GM21447 (cell line): ENCODE results near the gene ECI1.
"Not testable (repeated sequence)": the region's sequence is repeated elsewhere in the genome, so short reads cannot be mapped to it uniquely, and the experiment has no call there.

Source experiments
- ATAC-seq: cut with Tn5 transposase; IDR thresholded peaks from one replicate; pipeline ENCODE4 v1.9.1; 2021; ENCODE audit not compliant: unreplicated experiment

The ECI1 gene

DNA sequence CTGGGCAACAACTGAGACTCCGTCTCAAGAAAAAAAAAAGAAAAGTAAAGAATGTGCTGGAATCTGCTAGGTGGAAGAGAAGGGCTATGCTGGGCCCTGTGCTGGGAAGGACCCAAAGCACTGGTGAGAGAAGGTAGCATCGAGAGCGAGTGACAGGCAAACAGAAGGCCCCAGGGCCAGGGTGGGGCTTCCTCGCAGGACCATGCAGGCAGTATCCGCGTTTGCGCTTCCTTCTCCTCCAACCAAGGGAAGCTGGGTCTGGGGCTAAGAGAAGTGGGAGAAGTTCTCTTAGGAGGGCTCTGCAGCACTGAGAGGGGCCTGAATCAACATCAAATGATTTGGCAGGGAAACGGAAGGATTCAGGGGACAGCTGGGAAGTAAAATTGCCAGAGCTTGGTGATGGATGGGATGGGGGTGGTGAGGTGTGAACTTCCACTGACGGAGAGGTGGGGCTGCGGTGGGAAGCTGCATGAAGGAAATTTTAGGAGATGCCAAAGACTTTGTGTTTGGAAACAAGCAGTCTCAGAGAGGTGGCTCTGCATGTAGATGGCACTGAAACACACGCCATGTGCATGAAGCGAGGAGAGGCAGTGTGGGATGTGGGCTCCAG lies 5.2 kb upstream of the ECI1 start:
- ATAC-seq = no peak

DNA sequence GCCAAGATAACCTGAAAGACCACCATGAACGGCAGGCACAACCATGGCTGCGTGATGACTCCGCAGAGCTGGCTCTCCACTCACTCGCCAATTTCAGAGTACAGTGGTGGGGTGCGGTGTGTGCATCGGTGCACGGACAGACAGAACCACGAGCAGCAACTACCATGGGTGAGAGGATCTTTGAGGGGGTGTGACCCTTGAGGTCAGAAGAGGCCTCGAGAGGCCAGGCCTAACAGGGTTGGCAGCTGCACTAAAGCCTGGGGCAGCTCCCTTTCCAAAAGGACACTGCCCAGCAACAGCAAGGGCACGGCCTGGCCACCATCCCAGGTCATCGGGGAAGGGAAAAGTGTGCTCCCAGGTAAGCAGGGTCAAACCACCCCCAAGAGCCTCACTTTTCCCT lies 1.9 kb upstream of the ECI1 start:
- ATAC-seq = no peak

DNA sequence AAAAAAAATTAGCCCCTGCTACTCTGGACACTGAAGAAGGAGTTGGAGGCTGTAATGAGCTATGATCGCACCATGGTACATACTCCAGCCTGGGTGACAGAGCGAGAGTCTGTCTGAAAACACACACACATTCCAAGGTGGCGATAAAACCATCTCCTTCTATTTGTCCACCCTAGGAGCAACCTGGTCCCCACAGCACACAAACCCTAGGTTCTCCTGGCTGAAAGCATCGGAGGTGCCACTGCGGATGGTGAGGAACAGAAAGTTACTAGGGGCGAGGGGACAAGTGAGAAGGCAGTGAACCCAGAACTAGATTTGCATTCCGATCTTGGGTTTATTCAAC lies 1.4 kb upstream of the ECI1 start:
- no peak for ATAC-seq

DNA sequence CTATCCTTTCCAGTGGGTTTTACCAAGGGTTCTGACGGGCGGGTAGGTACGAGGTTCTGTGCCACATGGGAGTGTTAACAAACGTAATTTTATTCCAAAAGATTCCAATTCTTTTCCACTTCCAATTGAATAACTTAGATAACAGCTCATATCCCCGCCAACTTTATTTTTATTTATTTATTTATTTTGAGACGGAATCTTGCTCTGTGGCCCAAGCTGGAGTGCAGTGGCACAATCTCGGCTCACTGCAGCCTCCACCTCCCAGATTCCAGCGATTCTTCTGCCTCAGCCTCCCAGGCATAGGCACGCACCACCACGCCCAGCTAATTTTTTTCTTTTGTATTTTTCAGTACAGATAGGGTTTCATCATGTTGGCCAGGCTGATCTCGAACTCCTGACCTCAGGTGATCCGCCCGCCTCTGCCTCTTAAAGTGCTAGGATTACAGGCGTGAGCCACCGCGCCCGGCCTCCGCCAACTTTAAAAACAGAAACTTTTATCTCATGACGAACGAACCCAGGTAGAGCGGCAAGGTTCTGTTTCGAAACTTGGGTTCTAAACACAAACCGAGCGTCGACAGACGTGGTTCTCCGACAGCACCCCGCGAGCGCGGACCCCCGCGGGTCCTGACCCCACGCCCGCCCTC lies 613 bp downstream of the ECI1 start:
- ATAC-seq = no peak

DNA sequence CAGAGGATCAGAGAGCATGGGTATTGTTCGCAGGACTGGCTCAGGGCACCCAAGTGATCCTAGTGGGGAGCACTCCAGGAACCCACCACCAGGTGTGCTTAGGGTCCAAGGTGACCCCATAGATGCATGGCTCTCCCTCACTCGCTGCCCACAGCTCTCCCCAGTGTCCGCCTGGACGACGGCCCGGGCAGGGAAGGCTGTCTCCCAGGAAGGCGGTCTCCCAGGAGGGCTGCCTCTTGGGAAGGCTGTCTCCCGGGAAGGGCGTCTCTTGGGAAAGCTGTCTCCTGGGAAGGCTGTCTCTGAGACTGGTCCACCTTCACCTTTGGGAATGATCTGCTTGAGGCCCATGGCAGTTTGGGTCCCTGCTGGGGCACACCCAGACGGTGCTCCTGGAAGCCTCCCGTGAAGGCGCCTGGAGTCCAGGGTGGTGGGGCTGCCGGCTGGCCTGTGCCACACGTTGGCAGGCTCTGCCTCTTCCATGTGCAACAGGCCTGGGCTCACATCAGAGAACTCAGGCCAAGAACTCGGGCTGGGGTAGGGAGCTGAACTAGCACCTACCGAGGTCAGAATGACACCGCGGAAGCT lies 5.0 kb downstream of the ECI1 start:
- no peak for ATAC-seq

DNA sequence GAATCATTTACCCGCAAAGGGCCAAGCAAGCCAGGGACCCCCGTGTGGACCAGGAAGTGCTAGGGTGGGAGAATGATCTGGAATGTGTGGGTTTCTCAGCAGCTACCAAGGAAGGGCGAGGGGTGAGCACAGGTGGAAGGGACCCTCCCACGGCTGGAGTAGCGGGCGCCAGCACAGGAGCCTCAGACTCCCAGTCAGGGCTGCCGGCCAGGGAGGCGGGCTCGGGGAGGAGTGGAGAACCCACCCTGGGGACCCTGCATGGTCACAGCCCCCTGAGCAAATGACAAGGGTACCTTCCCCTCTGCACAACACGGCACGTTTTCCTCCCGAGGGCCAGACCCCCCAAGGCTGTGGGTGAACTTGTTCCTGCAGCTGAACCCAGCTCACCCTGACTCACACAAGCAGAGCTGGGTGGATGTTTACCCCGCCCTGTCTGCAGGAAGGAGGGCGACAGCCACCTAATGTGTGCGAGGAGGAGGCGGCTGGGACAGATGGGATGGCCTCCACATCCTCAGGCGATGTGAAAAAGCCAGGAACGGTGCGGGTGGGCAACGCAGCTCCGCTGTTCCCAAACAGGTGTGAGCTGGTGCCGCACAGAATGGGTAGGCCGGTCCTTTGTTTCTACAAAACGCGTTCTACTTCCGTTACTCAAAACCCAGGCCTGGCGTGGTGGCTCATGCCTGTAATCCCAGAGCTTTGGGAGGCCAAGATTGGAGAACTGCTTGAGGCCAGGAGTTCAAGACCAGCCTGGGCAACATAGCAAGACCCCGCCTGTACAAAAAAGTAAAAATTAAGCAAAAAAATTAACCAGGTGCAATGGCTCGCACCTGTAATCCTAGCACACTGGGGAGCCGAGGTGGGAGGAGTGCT lies 6.2 kb downstream of the ECI1 start:
- no peak for ATAC-seq

DNA sequence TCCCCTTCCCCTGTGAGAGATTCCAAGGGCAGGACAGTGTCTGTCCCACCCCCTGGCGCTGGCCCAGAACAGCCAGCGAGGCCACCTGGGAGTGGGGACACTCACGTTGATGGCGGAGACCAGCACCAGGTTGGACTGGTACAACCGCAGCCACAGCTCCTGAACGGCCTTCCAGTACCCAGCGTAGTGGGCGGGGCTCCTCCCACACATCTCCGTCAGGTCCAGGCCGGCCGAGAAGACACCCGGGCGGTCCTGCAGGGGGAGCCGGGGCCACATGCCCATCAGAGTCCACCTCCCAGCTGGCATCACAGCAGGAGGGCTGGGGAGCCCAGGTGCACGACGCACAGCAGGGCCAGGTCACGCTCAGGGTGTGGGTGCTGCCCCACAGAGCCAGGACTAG lies 7.1 kb downstream of the ECI1 start:
- no peak for ATAC-seq

DNA sequence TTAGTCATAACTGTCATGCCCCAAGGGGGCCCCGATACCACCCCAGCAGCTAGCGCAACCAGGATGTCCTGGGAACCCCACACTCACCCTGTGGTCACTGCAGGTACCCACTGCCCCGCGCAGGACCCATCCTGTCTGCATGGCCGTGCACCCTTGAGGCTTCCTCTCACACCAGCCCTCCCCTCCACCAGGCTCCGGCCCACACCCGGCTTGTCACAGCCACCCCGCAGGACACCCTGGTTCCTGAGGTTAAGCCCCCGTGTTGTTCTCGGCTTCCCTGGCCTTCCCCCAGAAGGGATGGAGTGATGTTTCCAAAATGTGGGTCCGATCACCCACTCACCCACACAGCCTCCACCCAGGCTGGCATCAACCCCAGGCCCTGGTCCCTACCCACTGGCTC lies 7.6 kb downstream of the ECI1 start:
- no peak for ATAC-seq

DNA sequence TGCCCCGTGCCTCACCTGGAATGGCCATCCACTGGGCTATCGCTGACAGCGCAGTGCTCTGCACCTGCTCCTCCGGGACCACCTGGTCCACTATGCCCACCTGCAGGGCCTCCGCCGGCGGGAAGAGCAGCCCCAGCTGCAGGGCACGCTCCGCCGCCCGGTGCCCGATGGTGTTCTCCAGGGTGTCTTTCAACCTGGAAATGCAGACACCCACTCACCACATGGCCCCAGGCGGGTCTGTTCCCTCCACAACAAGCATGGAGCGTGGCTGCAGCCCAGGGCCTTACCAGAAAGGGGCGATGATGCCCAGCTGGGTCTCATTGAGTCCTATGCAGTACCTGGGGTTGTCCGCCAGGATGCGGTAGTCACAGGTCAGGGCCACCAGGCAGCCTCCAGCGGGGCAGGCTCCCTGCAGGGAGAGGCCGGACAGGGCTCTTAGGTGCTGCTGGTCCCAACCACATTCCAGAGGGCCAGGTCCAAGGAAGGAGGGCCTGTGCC lies 8.3 kb downstream of the ECI1 start:
- ATAC-seq = no peak

DNA sequence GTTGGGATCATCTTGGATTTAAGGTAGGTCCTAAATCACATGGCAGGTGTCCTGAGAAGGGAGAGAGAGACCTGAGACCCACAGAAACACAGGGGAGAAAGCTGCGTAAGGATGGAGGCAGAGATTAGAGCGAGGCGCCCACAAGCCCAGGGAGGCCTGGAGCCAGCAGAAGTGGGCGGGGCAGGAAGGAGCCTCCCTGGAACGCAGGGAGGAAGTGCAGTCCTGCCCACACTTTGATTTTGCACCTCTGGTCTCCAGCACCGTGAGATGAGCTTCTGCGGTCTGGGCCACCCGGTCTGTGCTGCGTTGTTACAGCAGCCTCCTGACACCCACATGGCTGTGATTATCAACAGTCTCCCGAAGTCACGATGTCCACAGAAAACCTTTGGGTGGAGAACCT lies 8.8 kb downstream of the ECI1 start:
- ATAC-seq = no peak

DNA sequence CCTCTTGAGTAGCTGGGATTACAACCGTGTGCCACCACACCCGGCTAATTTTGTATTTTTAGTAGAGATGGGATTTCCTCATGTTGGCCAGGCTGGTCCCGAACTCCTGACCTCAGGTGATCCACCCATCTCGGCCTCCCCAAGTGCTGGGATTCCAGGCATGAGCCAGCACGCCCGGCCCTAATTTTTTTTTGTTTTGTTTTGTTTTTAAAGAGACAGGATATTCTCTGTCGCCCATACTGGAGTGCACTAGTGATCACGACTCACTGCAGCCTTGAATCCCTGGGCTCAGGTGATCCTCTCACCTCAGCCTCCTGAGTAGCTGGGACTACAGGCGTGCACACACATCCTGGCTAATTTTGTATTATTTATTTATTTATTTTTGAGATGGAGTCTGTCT lies 11.1 kb downstream of the ECI1 start:
- ATAC-seq = not testable (repeated sequence)

DNA sequence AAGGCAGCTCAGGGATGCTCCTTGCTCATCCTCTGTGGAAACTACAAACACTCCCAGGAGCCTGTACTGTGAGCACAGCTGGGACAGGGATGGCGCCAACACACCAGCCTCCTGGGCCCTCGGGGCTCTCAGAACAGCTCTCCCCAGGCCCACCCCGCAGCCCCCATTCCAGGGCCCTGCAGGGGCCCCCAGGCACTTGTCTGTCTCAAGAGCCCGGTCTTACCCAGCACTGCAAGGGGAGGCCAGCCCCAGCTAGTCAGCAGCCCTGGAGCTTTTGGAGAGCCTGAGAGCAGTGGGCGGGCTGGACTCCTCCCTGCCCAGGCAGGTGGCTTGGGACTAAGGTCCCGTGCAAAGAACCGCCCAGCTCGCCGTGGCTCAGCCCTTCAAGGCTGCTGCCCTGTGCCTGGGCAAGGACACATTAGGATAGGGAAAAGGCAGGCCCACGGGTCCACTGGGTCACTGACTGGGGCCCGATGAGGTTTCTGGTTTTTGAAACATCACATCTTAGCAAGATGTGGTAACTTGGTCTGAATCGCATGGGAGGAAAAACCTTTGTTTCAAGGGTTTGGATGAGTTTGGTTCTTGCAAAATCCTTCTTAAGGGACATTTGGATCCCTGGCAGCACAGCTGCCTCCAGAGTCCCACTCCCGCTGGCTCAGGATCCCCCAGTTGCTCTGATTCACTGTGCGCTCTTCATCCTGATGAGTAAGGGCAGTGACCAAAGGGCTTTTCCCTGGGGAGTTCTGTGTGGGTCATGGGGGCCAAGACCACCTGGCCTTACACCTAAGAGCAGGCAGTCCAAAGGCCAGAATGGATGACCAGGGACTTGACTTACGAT lies 12.3 kb downstream of the ECI1 start:
- no peak for ATAC-seq

DNA sequence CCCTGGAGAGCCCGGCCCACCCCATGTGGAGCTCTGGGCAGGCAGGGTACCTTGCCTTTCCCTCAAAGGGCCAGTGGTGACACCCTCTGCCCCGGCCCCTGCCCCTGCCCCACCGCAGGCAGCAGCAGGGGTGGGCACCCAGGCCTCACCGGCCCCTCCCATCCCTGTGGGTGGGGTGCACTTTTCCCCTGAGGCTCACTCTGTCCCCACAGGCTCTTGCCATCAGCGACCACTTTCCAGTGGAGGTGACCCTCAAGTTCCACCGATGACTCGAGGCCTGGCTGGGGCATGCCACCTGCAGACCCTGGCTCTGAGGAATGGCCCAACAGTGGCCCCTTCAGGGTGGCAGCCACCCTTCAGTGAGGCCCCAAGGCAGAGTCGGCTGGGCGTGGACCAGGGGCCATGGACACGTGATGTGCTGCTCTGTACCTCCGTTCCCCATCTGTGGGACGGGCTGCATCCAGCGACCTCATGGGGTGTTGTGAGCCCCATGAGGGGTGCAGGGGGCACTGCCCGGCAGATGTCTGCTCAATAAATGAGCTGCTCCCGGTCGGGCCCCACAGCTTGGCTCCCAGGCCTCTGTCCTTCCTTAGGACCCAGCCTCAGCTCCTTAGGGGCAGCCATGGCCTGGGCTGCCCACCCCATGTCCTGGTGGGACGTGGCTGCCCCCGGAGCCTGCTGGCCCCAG lies 13.1 kb downstream of the ECI1 start:
- no peak for ATAC-seq

DNA sequence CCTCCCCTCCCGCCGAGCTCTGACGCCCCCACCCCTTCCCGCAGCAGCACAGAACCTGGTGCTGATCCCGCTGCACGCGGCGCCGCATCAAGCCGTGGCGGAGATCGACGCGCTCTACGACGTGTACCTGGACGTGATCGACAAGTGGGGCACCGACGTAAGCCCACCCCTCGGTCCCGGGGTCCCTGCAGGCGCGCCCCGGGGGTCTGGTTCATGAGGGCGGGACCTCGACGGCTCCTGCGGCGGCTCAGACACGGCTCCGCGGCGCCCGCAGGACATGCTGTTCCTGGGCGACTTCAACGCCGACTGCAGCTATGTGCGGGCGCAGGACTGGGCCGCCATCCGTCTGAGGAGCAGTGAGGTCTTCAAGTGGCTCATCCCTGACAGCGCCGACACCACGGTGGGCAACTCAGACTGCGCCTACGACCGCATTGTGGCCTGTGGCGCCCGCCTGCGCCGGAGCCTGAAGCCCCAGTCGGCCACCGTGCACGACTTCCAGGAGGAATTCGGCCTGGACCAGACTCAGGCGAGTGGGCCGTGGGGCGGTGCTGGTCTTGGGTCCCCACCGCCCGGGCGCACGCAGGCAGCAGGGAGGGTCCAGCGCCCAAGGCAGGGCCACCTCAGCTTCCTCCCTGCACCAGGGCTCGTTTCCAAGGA lies 13.8 kb downstream of the ECI1 start:
- ATAC-seq = no peak

DNA sequence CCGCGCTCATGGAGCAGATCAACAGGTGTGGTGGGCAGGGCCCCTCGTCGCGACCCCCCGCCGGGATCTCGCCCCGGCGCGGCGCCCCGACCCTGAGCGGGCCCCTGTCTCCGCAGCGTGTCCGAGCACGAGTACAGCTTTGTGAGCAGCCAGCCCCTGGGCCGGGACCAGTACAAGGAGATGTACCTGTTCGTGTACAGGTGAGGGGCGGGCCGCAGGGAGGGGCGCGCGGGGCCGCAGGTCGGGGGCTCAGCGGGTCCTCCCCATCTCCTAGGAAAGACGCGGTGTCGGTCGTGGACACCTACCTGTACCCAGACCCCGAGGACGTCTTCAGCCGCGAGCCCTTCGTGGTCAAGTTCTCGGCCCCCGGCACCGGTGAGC lies 14.3 kb downstream of the ECI1 start:
- no peak for ATAC-seq

DNA sequence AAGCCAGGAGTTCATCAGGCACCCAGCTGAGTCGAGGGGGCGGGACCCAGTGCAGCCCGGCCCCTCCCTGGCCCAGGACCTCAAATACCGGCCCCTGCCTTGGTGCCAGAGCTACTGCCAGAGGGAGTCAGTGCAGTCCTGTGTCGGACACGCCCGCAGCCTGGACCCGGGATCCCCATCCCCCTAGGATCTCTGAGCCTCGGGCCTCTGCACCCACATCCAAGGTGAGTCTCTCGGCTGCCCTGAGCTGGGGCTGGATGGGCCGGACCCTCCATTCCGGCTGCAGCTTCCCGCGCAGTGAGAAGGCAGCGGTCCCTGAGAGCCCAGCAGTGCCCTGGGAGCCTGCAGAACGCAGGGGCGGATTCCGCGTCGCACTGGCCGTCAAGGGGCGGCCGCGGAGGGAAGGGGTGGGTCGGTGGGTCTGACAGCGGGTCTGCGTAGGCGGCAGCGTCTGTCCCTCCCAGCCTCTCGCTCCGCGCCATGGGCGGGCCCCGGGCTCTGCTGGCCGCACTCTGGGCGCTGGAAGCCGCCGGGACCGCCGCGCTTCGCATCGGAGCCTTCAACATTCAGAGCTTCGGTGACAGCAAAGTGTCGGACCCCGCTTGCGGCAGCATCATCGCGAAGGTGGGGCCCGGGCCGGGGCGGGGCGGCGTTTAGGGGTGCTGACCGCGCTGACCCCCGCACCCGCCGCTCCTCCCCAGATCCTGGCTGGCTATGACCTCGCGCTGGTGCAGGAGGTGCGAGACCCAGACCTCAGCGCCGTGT lies 14.9 kb downstream of the ECI1 start, which contains the start of gene DNASE1L2:
Gene DNASE1L2, plus strand, starts transcription at position 108 of the 765 bp plus-strand sequence. Its CDS starts 373 bp downstream, at position 481.
- ATAC-seq = no peak

DNA sequence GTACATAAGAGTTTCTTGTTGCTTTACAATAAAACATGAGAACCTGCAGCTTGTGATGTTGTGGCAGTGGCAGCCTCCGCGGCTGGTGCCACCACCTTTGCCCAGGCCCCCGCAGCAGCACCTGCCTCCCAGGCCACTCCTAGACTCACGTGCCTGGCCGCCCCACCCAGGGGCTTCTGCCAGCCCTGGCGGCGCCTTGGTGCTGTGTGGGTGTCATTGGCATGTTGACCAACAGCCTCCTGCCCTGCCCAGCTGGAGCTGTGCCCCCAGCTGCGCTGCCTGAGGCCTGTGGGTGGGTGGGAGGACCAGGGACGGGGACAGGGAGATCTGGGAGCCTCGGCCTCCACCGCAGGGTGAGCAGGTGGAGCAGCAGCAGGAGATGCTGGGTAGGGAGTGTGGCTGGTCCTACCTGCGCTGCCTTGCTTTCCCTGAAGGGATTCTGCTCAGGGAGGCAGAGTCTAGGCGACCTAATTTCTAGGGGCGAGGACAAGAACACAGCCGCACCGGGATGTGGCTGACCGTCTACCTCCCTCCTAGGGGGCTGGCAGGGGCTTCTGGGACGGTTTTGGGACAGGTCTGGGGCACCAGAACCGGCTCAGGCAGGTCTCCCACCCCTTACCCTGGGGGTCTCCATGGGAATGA lies 15.6 kb downstream of the ECI1 start:
- ATAC-seq = no peak

DNA sequence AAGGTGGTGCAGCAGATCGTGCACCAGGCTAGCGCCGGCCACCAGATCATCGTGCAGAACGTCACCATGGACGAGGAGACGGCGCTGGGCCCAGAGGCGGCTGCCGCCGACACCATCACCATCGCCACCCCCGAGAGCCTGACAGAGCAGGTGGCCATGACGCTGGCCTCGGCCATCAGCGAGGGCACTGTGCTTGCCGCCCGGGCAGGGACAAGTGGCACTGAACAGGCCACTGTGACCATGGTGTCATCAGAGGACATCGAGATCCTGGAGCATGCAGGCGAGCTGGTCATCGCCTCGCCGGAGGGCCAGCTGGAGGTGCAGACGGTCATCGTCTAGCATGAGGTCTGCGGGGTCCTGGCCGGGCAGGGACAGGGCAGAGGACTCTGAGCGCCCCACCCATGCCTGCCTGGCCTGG lies 16.1 kb downstream of the ECI1 start:
- no peak for ATAC-seq

DNA sequence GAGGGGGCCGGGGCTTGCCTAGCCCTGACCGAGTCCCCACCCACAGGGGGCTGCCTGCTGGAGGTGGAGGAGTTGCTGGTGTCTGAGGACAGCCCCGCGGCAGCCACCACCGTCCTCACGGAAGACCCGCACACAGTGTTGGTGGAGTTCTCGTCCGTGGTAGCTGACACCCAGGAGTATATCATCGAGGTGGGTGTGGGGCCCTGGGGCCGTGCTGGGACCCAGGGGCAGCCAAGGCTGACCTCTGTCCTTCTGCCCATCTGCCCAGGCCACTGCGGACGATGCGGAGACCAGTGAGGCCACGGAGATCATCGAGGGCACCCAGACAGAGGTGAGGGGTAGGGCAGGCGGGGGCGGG lies 16.6 kb downstream of the ECI1 start:
- ATAC-seq = no peak
